ENCODE measurements around the gene EXOC3. TPM values are rescaled to one million over a fixed set of nuclear protein-coding genes. Genes with fewer than 3 reads are reported as not detected.

EXOC3 gene
- polyA plus RNA-seq, 3 donors, result 33.2 to 59.7 (median 53.8) TPM

- no peak overlapping the region for H3K27ac Mint-ChIP-seq
- no peaks in the 10 kb centered on the region for H3K36me3 Mint-ChIP-seq
- Histone ChIP-seq H2AFZ (ENCODE audit: insufficient read depth, low read depth, low read length, poor library complexity, severe bottlenecking) (no peak overlapping the region), H3K4me3 (replicated peaks in 1 of 3; ENCODE audit: low read depth in 2 of 3, low read length in 3 of 3) (no peak overlapping the region), H3K4me2 (replicated peaks; ENCODE audit: extremely low read depth, low read length, poor library complexity, severe bottlenecking) (no peak overlapping the region), H3K27ac (ENCODE audit: low read depth in 1 of 2, low read length in 2 of 2) (no peak overlapping the region), H4K20me1 (ENCODE audit: insufficient read depth, low read length) (no peaks in the 10 kb centered on the region), H3K4me1 (ENCODE audit: control insufficient read depth in 1 of 2, insufficient read depth in 2 of 2, low read length in 2 of 2) (no peaks in the 10 kb centered on the region), H3K27me3 (ENCODE audit: control insufficient read depth in 2 of 2, insufficient read depth in 2 of 2, low read length in 2 of 2) (peaks cover 0 to 19% of the 10 kb centered on the region in 2 donors), H3K9me3 (replicated peaks in 1 of 2; ENCODE audit: control insufficient read depth in 1 of 2, insufficient read depth in 1 of 2, low read length in 2 of 2) (no peaks in the 10 kb centered on the region), H3K9ac (ENCODE audit: insufficient read depth, low read length, poor library complexity, severe bottlenecking) (no peak overlapping the region), H3K79me2 (ENCODE audit: insufficient read depth, low read length) (no peaks in the 10 kb centered on the region), H3K36me3 (replicated peaks in 1 of 2; ENCODE audit: control insufficient read depth in 1 of 2, insufficient read depth in 2 of 2, low read length in 2 of 2) (no peaks in the 10 kb centered on the region)
- WGBS (ENCODE audit: insufficient coverage), result 98% methylated on average over 10 of the region's 10 CpGs
- no peak overlapping the region for H3K4me3 Mint-ChIP-seq
- peaks cover 28 to 66% (median 37%) of the 10 kb centered on the region in 3 donors for H3K27me3 Mint-ChIP-seq (ENCODE audit: low read depth in 3 of 3)
- H3K4me1 Mint-ChIP-seq, result no peaks in the 10 kb centered on the region
- intact Hi-C loops (cut with micrococcal nuclease), result no loop called here
- H3K9me3 Mint-ChIP-seq, result peaks cover 0 to 11% (median 2%) of the 10 kb centered on the region in 7 donors
- no peak for TF ChIP-seq CTCF (IDR thresholded peaks at IDR 0.05)
- DNase-seq, result no peak
Measured at GRCh38 chr5:500491-500890, 57.5 kb downstream of the EXOC3 start.

- Mint-ChIP-seq H3K9me3 (peaks cover 0 to 9% (median 2%) of the 10 kb centered on the region in 7 donors), H3K27me3 (ENCODE audit: low read depth in 3 of 3) (peaks cover 28 to 67% (median 38%) of the 10 kb centered on the region in 3 donors), H3K36me3 (no peaks in the 10 kb centered on the region), H3K4me3 (peak overlapping the region in 1 of 2 donors; percentile 77), H3K27ac (no peak overlapping the region), H3K4me1 (no peaks in the 10 kb centered on the region)
- WGBS (ENCODE audit: insufficient coverage), result 70% methylated on average over 40 of the region's 41 CpGs
- Histone ChIP-seq H3K36me3 (replicated peaks in 1 of 2; ENCODE audit: control insufficient read depth in 1 of 2, insufficient read depth in 2 of 2, low read length in 2 of 2) (no peaks in the 10 kb centered on the region), H2AFZ (ENCODE audit: insufficient read depth, low read depth, low read length, poor library complexity, severe bottlenecking) (no peak overlapping the region), H3K4me1 (ENCODE audit: control insufficient read depth in 1 of 2, insufficient read depth in 2 of 2, low read length in 2 of 2) (no peaks in the 10 kb centered on the region), H3K27ac (ENCODE audit: low read depth in 1 of 2, low read length in 2 of 2) (no peak overlapping the region), H3K9me3 (replicated peaks in 1 of 2; ENCODE audit: control insufficient read depth in 1 of 2, insufficient read depth in 1 of 2, low read length in 2 of 2) (peaks cover 0 to 1% of the 10 kb centered on the region in 2 donors), H4K20me1 (ENCODE audit: insufficient read depth, low read length) (no peaks in the 10 kb centered on the region), H3K27me3 (ENCODE audit: control insufficient read depth in 2 of 2, insufficient read depth in 2 of 2, low read length in 2 of 2) (peaks cover 0 to 19% of the 10 kb centered on the region in 2 donors), H3K4me3 (replicated peaks in 1 of 3; ENCODE audit: low read depth in 2 of 3, low read length in 3 of 3) (no peak overlapping the region), H3K79me2 (ENCODE audit: insufficient read depth, low read length) (no peaks in the 10 kb centered on the region), H3K9ac (ENCODE audit: insufficient read depth, low read length, poor library complexity, severe bottlenecking) (no peak overlapping the region), H3K4me2 (replicated peaks; ENCODE audit: extremely low read depth, low read length, poor library complexity, severe bottlenecking) (no peak overlapping the region)
- intact Hi-C loops (cut with micrococcal nuclease), result no loop called here
- no peak for TF ChIP-seq CTCF (IDR thresholded peaks at IDR 0.05)
- no peak for DNase-seq
Measured at GRCh38 chr5:501105-501830, 58.3 kb downstream of the EXOC3 start.
